ENCODE measurements around the gene MOCS1. TPM values are rescaled to one million over a fixed set of nuclear protein-coding genes. Genes with fewer than 3 reads are reported as not detected.

MOCS1 gene
- total RNA-seq, 2 donors from 2014 or later: 18.3 to 27.3 TPM

Other genes starting within 250 kb of the MOCS1 start
- under 1 TPM; 0.14 to 0.46 TPM for gene KIF6, start 209.1 kb downstream of the MOCS1 start, total RNA-seq
- 10 to 100 TPM; 33.9 to 62.7 TPM for gene DAAM2, start 142.1 kb downstream of the MOCS1 start, total RNA-seq